GM12891 (cell line): ENCODE results near the gene CD109.
"Not testable (repeated sequence)": the region's sequence is repeated elsewhere in the genome, so short reads cannot be mapped to it uniquely, and the experiment has no call there.

Source experiments
- POLR2A ChIP-seq: IDR thresholded peaks from 2 replicates; pipeline ENCODE4 v1.6.1; 2011; ENCODE audit warnings: low read depth, low read length, control low read depth
- POLR2AphosphoS5 ChIP-seq: IDR thresholded peaks from 2 replicates; pipeline ENCODE4 v1.6.1; 2011; ENCODE audit warnings: low read depth, low read length, control low read depth
- POU2F2 ChIP-seq: IDR thresholded peaks from 2 replicates; pipeline ENCODE4 v1.6.1; 2011; ENCODE audit warnings: low read depth, mild to moderate bottlenecking, control low read depth, low read length, moderate library complexity
- SPI1 ChIP-seq: IDR thresholded peaks from 2 replicates; pipeline ENCODE4 v1.6.1; 2011; ENCODE audit warnings: low read depth, low read length, control low read depth
- TAF1 ChIP-seq: IDR thresholded peaks from 2 replicates; pipeline ENCODE4 v1.6.1; 2011; ENCODE audit warnings: low read depth, low read length, control low read depth

- TF ChIP-seq POLR2A, POLR2AphosphoS5, SPI1, TAF1, POU2F2: not testable (repeated sequence)
Measured at GRCh38 chr6:73805221-73805620, 109.2 kb downstream of the CD109 start.
